GM21367 (cell line): ENCODE results near the gene PTPN13.

Source experiments
- ATAC-seq: cut with Tn5 transposase; IDR thresholded peaks from one replicate; pipeline ENCODE4 v1.9.1; 2021; ENCODE audit not compliant: unreplicated experiment

Gene PTPN13

GRCh38 chr4:86593688-86594558, at the start of gene PTPN13:
Gene PTPN13 (plus strand): TSS chr4:86594315. CDS start chr4:86635257, 40,942 bp downstream.
- peak; percentile 97 for ATAC-seq

GRCh38 chr4:86547140-86547539, 47.0 kb upstream of the PTPN13 start:
- ATAC-seq: no peak

- no peak for ATAC-seq
These were observed 44.8 kb upstream of the PTPN13 start for GRCh38 chr4:86549163-86549788.

GRCh38 chr4:86551387-86551786, 42.7 kb upstream of the PTPN13 start:
- ATAC-seq: no peak

- ATAC-seq: no peak
These were observed 39.5 kb upstream of the PTPN13 start for GRCh38 chr4:86554646-86555045.

GRCh38 chr4:86556791-86557415, 37.2 kb upstream of the PTPN13 start:
- no peak for ATAC-seq

- peak; percentile 89 for ATAC-seq
These were observed 36.6 kb upstream of the PTPN13 start for GRCh38 chr4:86557526-86557925.

- ATAC-seq: no peak
These were observed 35.9 kb upstream of the PTPN13 start for GRCh38 chr4:86558258-86558657.

- ATAC-seq: no peak
These were observed 35.3 kb upstream of the PTPN13 start for GRCh38 chr4:86558797-86559196.

GRCh38 chr4:86560447-86560846, 33.7 kb upstream of the PTPN13 start:
- no peak for ATAC-seq

GRCh38 chr4:86561256-86561655, 32.9 kb upstream of the PTPN13 start:
- no peak for ATAC-seq

GRCh38 chr4:86563416-86563815, 30.7 kb upstream of the PTPN13 start:
- no peak for ATAC-seq

GRCh38 chr4:86564795-86565194, 29.3 kb upstream of the PTPN13 start:
- ATAC-seq: no peak

GRCh38 chr4:86565651-86566050, 28.5 kb upstream of the PTPN13 start:
- ATAC-seq: no peak

GRCh38 chr4:86569103-86569870, 24.8 kb upstream of the PTPN13 start:
- no peak for ATAC-seq

GRCh38 chr4:86579941-86580340, 14.2 kb upstream of the PTPN13 start:
- ATAC-seq: no peak

- ATAC-seq: no peak
These were observed 11.7 kb upstream of the PTPN13 start for GRCh38 chr4:86582410-86582809.

GRCh38 chr4:86586160-86586572, 7.9 kb upstream of the PTPN13 start:
- ATAC-seq: no peak

GRCh38 chr4:86586626-86587380, 7.3 kb upstream of the PTPN13 start:
- no peak for ATAC-seq

GRCh38 chr4:86587381-86588140, 6.6 kb upstream of the PTPN13 start:
- no peak for ATAC-seq
